Measurements from ENCODE around the gene RIPK3. TPM values are rescaled to one million over a fixed set of nuclear protein-coding genes. Genes with fewer than 3 reads are reported as not detected.
"Not testable (repeated sequence)": the region's sequence is repeated elsewhere in the genome, so short reads cannot be mapped to it uniquely, and the experiment has no call there.

The RIPK3 gene
- total RNA-seq: 10 to 100 TPM; 37.5 to 41.4 TPM

- peak; percentile 85 for DNase-seq
- CTCF ChIA-PET: interaction anchor here (0.7 to 6.0 kb wide), 14 partner anchors 10 to 97 kb away, joined by 3 to 35 read pairs (median 4); partner anchors contain the start of genes CBLN3, CIDEB, KHNYN and TINF2
- peaks cover 35% of the 10 kb centered on the region for H3K4me1 Mint-ChIP-seq
- peak within 1 kb of the TSS; percentile 94 for H3K4me3 Mint-ChIP-seq
- peaks cover 30% of the 10 kb centered on the region for H3K36me3 Mint-ChIP-seq (ENCODE audit: low read depth)
- peak within 1 kb of the TSS; percentile 95 for H3K27ac Mint-ChIP-seq
- no peaks in the 10 kb centered on the region for H3K9me3 Mint-ChIP-seq
- peaks cover 31% of the 10 kb centered on the region for H3K27me3 Mint-ChIP-seq
- POLR2A ChIA-PET: interaction anchor here (0.8 to 1.2 kb wide), 2 partner anchors 90 to 92 kb away, joined by 3 read pairs; partner anchors contain the start of genes CBLN3 and KHNYN
Observed at GRCh38 chr14:24339284-24340151, at the start of gene RIPK3. RIPK3 (minus strand) TSS chr14:24339991; CDS start chr14:24339826, 165 bp downstream.

- Mint-ChIP-seq H3K4me3 (no peak overlapping the region), H3K27ac (no peak overlapping the region), H3K4me1 (no peaks in the 10 kb centered on the region), H3K27me3 (peaks cover 39% of the 10 kb centered on the region), H3K36me3 (ENCODE audit: low read depth) (no peaks in the 10 kb centered on the region), H3K9me3 (no peaks in the 10 kb centered on the region)
- DNase-seq: no peak
- ChIA-PET POLR2A (no interaction called here), CTCF (interaction anchor here (1.2 kb wide), 1 partner anchor 8 kb away, joined by 3 read pairs; no protein-coding TSS in a partner anchor)
Observed at GRCh38 chr14:24389226-24389848, 49.5 kb upstream of the RIPK3 start.

GRCh38 chr14:24388474-24389179, 48.8 kb upstream of the RIPK3 start:
- Mint-ChIP-seq H3K27me3 (peaks cover 39% of the 10 kb centered on the region), H3K4me3 (no peak overlapping the region), H3K4me1 (no peaks in the 10 kb centered on the region), H3K36me3 (ENCODE audit: low read depth) (no peaks in the 10 kb centered on the region), H3K27ac (no peak overlapping the region), H3K9me3 (no peaks in the 10 kb centered on the region)
- no peak for DNase-seq
- ChIA-PET CTCF (interaction anchor here (1.1 to 1.4 kb wide), 3 partner anchors 8 to 25 kb away, joined by 3 read pairs; no protein-coding TSS in a partner anchor), POLR2A (no interaction called here)

GRCh38 chr14:24387579-24387978, 47.8 kb upstream of the RIPK3 start:
- POLR2A ChIA-PET; H3K4me1 Mint-ChIP-seq; H3K27ac Mint-ChIP-seq; H3K9me3 Mint-ChIP-seq; DNase-seq; H3K4me3 Mint-ChIP-seq; H3K36me3 Mint-ChIP-seq (ENCODE audit: low read depth): not testable (repeated sequence)
- H3K27me3 Mint-ChIP-seq: peaks cover 34% of the 10 kb centered on the region
- CTCF ChIA-PET: interaction anchor here (1.4 kb wide), 1 partner anchor 26 kb away, joined by 3 read pairs; no protein-coding TSS in a partner anchor

GRCh38 chr14:24387009-24387345, 47.2 kb upstream of the RIPK3 start:
- H3K4me3 Mint-ChIP-seq: no peak overlapping the region
- H3K27me3 Mint-ChIP-seq: peaks cover 31% of the 10 kb centered on the region
- POLR2A ChIA-PET: no interaction called here
- CTCF ChIA-PET: interaction anchor here (1.0 kb wide), 1 partner anchor 13 kb away, joined by 4 read pairs; no protein-coding TSS in a partner anchor
- H3K27ac Mint-ChIP-seq: no peak overlapping the region
- H3K36me3 Mint-ChIP-seq (ENCODE audit: low read depth): no peaks in the 10 kb centered on the region
- no peaks in the 10 kb centered on the region for H3K9me3 Mint-ChIP-seq
- H3K4me1 Mint-ChIP-seq: no peaks in the 10 kb centered on the region
- DNase-seq: no peak

- H3K27ac Mint-ChIP-seq: no peak overlapping the region
- H3K4me1 Mint-ChIP-seq: no peaks in the 10 kb centered on the region
- POLR2A ChIA-PET: no interaction called here
- no peaks in the 10 kb centered on the region for H3K36me3 Mint-ChIP-seq (ENCODE audit: low read depth)
- DNase-seq: no peak
- H3K4me3 Mint-ChIP-seq: no peak overlapping the region
- H3K27me3 Mint-ChIP-seq: peaks cover 22% of the 10 kb centered on the region
- H3K9me3 Mint-ChIP-seq: no peaks in the 10 kb centered on the region
- CTCF ChIA-PET: no interaction called here
Observed at GRCh38 chr14:24385524-24385923, 45.7 kb upstream of the RIPK3 start.

GRCh38 chr14:24384169-24384568, 44.4 kb upstream of the RIPK3 start:
- DNase-seq: no peak
- no peak overlapping the region for H3K27ac Mint-ChIP-seq
- H3K9me3 Mint-ChIP-seq: no peaks in the 10 kb centered on the region
- POLR2A ChIA-PET: no interaction called here
- H3K36me3 Mint-ChIP-seq (ENCODE audit: low read depth): no peaks in the 10 kb centered on the region
- H3K27me3 Mint-ChIP-seq: peaks cover 17% of the 10 kb centered on the region
- H3K4me1 Mint-ChIP-seq: no peaks in the 10 kb centered on the region
- CTCF ChIA-PET: no interaction called here
- H3K4me3 Mint-ChIP-seq: no peak overlapping the region

- no peak overlapping the region for H3K4me3 Mint-ChIP-seq
- no peaks in the 10 kb centered on the region for H3K4me1 Mint-ChIP-seq
- no peaks in the 10 kb centered on the region for H3K36me3 Mint-ChIP-seq (ENCODE audit: low read depth)
- peaks cover 14% of the 10 kb centered on the region for H3K27me3 Mint-ChIP-seq
- CTCF ChIA-PET: interaction anchor here (1.5 kb wide), 1 partner anchor 10 kb away, joined by 4 read pairs; no protein-coding TSS in a partner anchor
- H3K9me3 Mint-ChIP-seq: no peaks in the 10 kb centered on the region
- POLR2A ChIA-PET: no interaction called here
- H3K27ac Mint-ChIP-seq: no peak overlapping the region
- DNase-seq: no peak
Observed at GRCh38 chr14:24382064-24382371, 42.2 kb upstream of the RIPK3 start.

GRCh38 chr14:24381363-24382063, 41.7 kb upstream of the RIPK3 start:
- no peak for DNase-seq
- no peaks in the 10 kb centered on the region for H3K9me3 Mint-ChIP-seq
- H3K4me1 Mint-ChIP-seq: no peaks in the 10 kb centered on the region
- H3K36me3 Mint-ChIP-seq (ENCODE audit: low read depth): no peaks in the 10 kb centered on the region
- ChIA-PET CTCF (interaction anchor here (1.1 kb wide), 1 partner anchor 9 kb away, joined by 3 read pairs; no protein-coding TSS in a partner anchor), POLR2A (no interaction called here)
- H3K4me3 Mint-ChIP-seq: no peak overlapping the region
- peaks cover 9% of the 10 kb centered on the region for H3K27me3 Mint-ChIP-seq
- no peak overlapping the region for H3K27ac Mint-ChIP-seq

- ChIA-PET POLR2A (no interaction called here), CTCF (interaction anchor here (1.1 to 2.2 kb wide), 3 partner anchors 10 to 46 kb away, joined by 3 to 5 read pairs (median 4); no protein-coding TSS in a partner anchor)
- no peaks in the 10 kb centered on the region for H3K36me3 Mint-ChIP-seq (ENCODE audit: low read depth)
- no peak overlapping the region for H3K27ac Mint-ChIP-seq
- peaks cover 5% of the 10 kb centered on the region for H3K27me3 Mint-ChIP-seq
- no peaks in the 10 kb centered on the region for H3K4me1 Mint-ChIP-seq
- no peak overlapping the region for H3K4me3 Mint-ChIP-seq
- no peaks in the 10 kb centered on the region for H3K9me3 Mint-ChIP-seq
- no peak for DNase-seq
Observed at GRCh38 chr14:24379907-24380730, 40.3 kb upstream of the RIPK3 start.

- ChIA-PET POLR2A (no interaction called here), CTCF (interaction anchor here (0.7 to 2.2 kb wide), 7 partner anchors 9 to 53 kb away, joined by 3 to 5 read pairs (median 3); no protein-coding TSS in a partner anchor)
- no peaks in the 10 kb centered on the region for H3K36me3 Mint-ChIP-seq (ENCODE audit: low read depth)
- H3K27ac Mint-ChIP-seq: no peak overlapping the region
- DNase-seq: no peak
- no peaks in the 10 kb centered on the region for H3K4me1 Mint-ChIP-seq
- H3K27me3 Mint-ChIP-seq: peaks cover 2% of the 10 kb centered on the region
- no peak overlapping the region for H3K4me3 Mint-ChIP-seq
- no peaks in the 10 kb centered on the region for H3K9me3 Mint-ChIP-seq
Observed at GRCh38 chr14:24378981-24379906, 39.5 kb upstream of the RIPK3 start.

Measured in activated CD4-positive, alpha-beta T cell treated with anti-CD3 and anti-CD28 coated beads, Interleukin-2, amount 10 ng/mL, durations not matched to agents 7 days and 5 days (primary cell).